RCC 7860 (cell line): Measurements from ENCODE around the gene SLC6A6.

Experiments used
- DNase-seq: peaks from one replicate; pipeline ENCODE4 v3.0.0-alpha.2; 2015; ENCODE audit warnings: low spot score
- FAIRE-seq: peaks from 2 replicates; lab custom pipeline; 2012; peaks lifted over from hg19 to GRCh38; lab: Jason Lieb, UNC

The SLC6A6 gene

GRCh38 chr3:14371573-14372474, 30.6 kb upstream of the SLC6A6 start:
- FAIRE-seq (peak; percentile 45), DNase-seq (peak; percentile 79)

- no peak for DNase-seq
- FAIRE-seq = no peak
Observed at GRCh38 chr3:14372587-14372986, 29.8 kb upstream of the SLC6A6 start.

- FAIRE-seq (no peak), DNase-seq (no peak)
Observed at GRCh38 chr3:14373753-14374376, 28.5 kb upstream of the SLC6A6 start.

- DNase-seq (no peak), FAIRE-seq (no peak)
Observed at GRCh38 chr3:14374444-14374883, 27.9 kb upstream of the SLC6A6 start.

- DNase-seq = no peak
- FAIRE-seq = no peak
Observed at GRCh38 chr3:14375192-14375591, 27.2 kb upstream of the SLC6A6 start.

GRCh38 chr3:14376348-14377043, 25.9 kb upstream of the SLC6A6 start:
- FAIRE-seq = no peak

GRCh38 chr3:14377044-14377837, 25.2 kb upstream of the SLC6A6 start:
- FAIRE-seq (no peak), DNase-seq (no peak)

More at GRCh38 chr3:14376348-14377043, 25.9 kb upstream of the SLC6A6 start:
- no peak for DNase-seq

- DNase-seq (no peak), FAIRE-seq (no peak)
Observed at GRCh38 chr3:14377838-14378169, 24.6 kb upstream of the SLC6A6 start.

- FAIRE-seq = no peak
- DNase-seq = no peak
Observed at GRCh38 chr3:14378415-14378814, 24.0 kb upstream of the SLC6A6 start.

- FAIRE-seq = no peak
- DNase-seq = no peak
Observed at GRCh38 chr3:14379843-14380242, 22.6 kb upstream of the SLC6A6 start.

GRCh38 chr3:14386254-14386653, 16.2 kb upstream of the SLC6A6 start:
- FAIRE-seq = no peak
- DNase-seq = no peak

GRCh38 chr3:14388201-14388600, 14.2 kb upstream of the SLC6A6 start:
- FAIRE-seq (no peak), DNase-seq (no peak)

GRCh38 chr3:14389166-14389606, 13.2 kb upstream of the SLC6A6 start:
- DNase-seq = no peak

GRCh38 chr3:14389716-14390115, 12.7 kb upstream of the SLC6A6 start:
- FAIRE-seq (no peak), DNase-seq (no peak)

More at GRCh38 chr3:14389166-14389606, 13.2 kb upstream of the SLC6A6 start:
- FAIRE-seq = no peak

- FAIRE-seq (no peak), DNase-seq (no peak)
Observed at GRCh38 chr3:14391033-14391432, 11.4 kb upstream of the SLC6A6 start.

- DNase-seq (no peak), FAIRE-seq (no peak)
Observed at GRCh38 chr3:14392231-14392630, 10.2 kb upstream of the SLC6A6 start.

- FAIRE-seq = no peak
- no peak for DNase-seq
Observed at GRCh38 chr3:14392803-14393319, 9.5 kb upstream of the SLC6A6 start.

- DNase-seq (no peak), FAIRE-seq (no peak)
Observed at GRCh38 chr3:14393440-14394106, 8.8 kb upstream of the SLC6A6 start.

- FAIRE-seq (no peak), DNase-seq (no peak)
Observed at GRCh38 chr3:14396031-14396692, 6.2 kb upstream of the SLC6A6 start.
